ENCODE measurements around the gene SAMD10. TPM values are rescaled to one million over a fixed set of nuclear protein-coding genes. Genes with fewer than 3 reads are reported as not detected.

Gene SAMD10
- total RNA-seq, 1 experiment from 2014 or later = 5.7 TPM

DNA sequence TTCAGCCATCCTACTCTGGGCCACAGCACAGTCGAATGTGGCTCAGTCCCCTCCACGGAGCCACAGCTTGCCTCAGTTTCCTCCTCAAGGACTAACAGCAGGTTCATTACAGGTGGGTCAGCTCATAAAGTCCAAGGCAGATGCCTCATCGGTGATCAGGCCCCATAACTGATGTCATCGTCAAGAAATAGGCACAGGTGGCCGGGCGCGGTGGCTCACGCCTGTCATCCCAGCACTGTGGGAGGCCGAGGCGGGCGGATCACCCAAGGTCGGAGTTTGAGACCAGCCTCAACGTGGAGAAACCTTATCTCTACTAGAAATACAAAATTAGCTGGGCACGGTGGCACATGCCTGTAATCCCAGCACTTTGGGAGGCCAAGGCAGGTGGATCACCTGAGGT lies 26.7 kb downstream of the SAMD10 start:
- Histone ChIP-seq H3T11ph (ENCODE audit: low read length) (no peak overlapping the region), H4K20me1 (ENCODE audit: control insufficient read depth, insufficient read depth, insufficient read length) (no peaks in the 10 kb centered on the region), H4K91ac (ENCODE audit: insufficient read length, low read depth, low read length) (no peak overlapping the region), H2BK120ac (ENCODE audit: low read depth, low read length, poor library complexity, severe bottlenecking) (no peak overlapping the region), H3K9ac (ENCODE audit: extremely low read depth, insufficient read length, low read length) (no peak overlapping the region), H3K4me1 (ENCODE audit: insufficient read depth, low read length) (no peaks in the 10 kb centered on the region), H3K14ac (ENCODE audit: insufficient read depth, low read length) (no peak overlapping the region), H2BK15ac (ENCODE audit: low read depth, low read length) (no peak overlapping the region), H3K56ac (ENCODE audit: insufficient read length, low read depth, low read length) (no peak overlapping the region), H2AK5ac (ENCODE audit: insufficient read length, low read length) (no peak overlapping the region), H2AFZ (ENCODE audit: low read length) (no peak overlapping the region), H2BK5ac (ENCODE audit: insufficient read length, low read length) (no peak overlapping the region), H3K9me3 (ENCODE audit: control insufficient read depth, low read depth, low read length) (no peaks in the 10 kb centered on the region), H3K18ac (ENCODE audit: insufficient read length, low read depth, low read length) (no peak overlapping the region), H3K4me2 (ENCODE audit: insufficient read depth, insufficient read length, low read length) (no peak overlapping the region), H3K4ac (ENCODE audit: low read depth, low read length) (no peak overlapping the region), H2BK12ac (ENCODE audit: insufficient read length, low read depth, low read length) (no peak overlapping the region), H2BK20ac (ENCODE audit: low read depth, low read length, poor library complexity, severe bottlenecking) (no peak overlapping the region), H3K23me2 (ENCODE audit: insufficient read length, low read depth, low read length, poor library complexity, severe bottlenecking) (peaks cover 14% of the 10 kb centered on the region), H4K5ac (ENCODE audit: insufficient read length, low read depth, low read length) (no peak overlapping the region), H3K79me1 (ENCODE audit: insufficient read depth, low read depth, low read length, poor library complexity, severe bottlenecking) (peaks cover 2% of the 10 kb centered on the region), H3K79me2 (ENCODE audit: insufficient read depth, low read length) (peaks cover 18% of the 10 kb centered on the region; the same call in 1 of the 2 replicates), H3K27me3 (ENCODE audit: insufficient read depth, low read length) (no peaks in the 10 kb centered on the region), H3K27ac (ENCODE audit: insufficient read length, low read depth, low read length) (no peak overlapping the region), H4K8ac (replicated peaks; ENCODE audit: insufficient read length, low read depth, low read length) (no peak overlapping the region), H3K23ac (ENCODE audit: insufficient read length, low read depth, low read length) (no peak overlapping the region)
- no peak for DNase-seq
- peaks cover 30% of the 10 kb centered on the region in 2 experiments for H3K4me1 Mint-ChIP-seq
- peaks cover 4 to 7% of the 10 kb centered on the region in 2 experiments; a peak in 3 of 5 replicates for H3K9me3 Mint-ChIP-seq
- no CpG with 5 or more reads among the region's 14 CpGs for WGBS (ENCODE audit: extremely low coverage, insufficient read length, low lambda C conversion rate)
- H3K4me3 Mint-ChIP-seq = no peak overlapping the region
- H3K36me3 Mint-ChIP-seq (ENCODE audit: insufficient read depth in 1 of 3, low read depth in 3 of 3) = peaks cover 3 to 14% (median 14%) of the 10 kb centered on the region in 3 experiments
- no peaks in the 10 kb centered on the region for H3K27me3 Mint-ChIP-seq (ENCODE audit: low read depth)
- H3K27ac Mint-ChIP-seq = no peak overlapping the region
- TF ChIP-seq, protein P1, sequence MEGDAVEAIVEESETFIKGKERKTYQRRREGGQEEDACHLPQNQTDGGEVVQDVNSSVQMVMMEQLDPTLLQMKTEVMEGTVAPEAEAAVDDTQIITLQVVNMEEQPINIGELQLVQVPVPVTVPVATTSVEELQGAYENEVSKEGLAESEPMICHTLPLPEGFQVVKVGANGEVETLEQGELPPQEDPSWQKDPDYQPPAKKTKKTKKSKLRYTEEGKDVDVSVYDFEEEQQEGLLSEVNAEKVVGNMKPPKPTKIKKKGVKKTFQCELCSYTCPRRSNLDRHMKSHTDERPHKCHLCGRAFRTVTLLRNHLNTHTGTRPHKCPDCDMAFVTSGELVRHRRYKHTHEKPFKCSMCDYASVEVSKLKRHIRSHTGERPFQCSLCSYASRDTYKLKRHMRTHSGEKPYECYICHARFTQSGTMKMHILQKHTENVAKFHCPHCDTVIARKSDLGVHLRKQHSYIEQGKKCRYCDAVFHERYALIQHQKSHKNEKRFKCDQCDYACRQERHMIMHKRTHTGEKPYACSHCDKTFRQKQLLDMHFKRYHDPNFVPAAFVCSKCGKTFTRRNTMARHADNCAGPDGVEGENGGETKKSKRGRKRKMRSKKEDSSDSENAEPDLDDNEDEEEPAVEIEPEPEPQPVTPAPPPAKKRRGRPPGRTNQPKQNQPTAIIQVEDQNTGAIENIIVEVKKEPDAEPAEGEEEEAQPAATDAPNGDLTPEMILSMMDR (conservative IDR thresholded peaks at IDR 0.05) = no peak

Data from H9 (cell line).